GM19023 (cell line): Measurements from ENCODE around the gene MRGPRX4.
"Not testable (repeated sequence)": the region's sequence is repeated elsewhere in the genome, so short reads cannot be mapped to it uniquely, and the experiment has no call there.

Source experiments
- ATAC-seq: cut with Tn5 transposase; IDR thresholded peaks from one replicate; pipeline ENCODE4 v1.9.1; 2021; ENCODE audit warnings: mild to moderate bottlenecking, moderate library complexity; ENCODE audit not compliant: unreplicated experiment

MRGPRX4 gene

DNA sequence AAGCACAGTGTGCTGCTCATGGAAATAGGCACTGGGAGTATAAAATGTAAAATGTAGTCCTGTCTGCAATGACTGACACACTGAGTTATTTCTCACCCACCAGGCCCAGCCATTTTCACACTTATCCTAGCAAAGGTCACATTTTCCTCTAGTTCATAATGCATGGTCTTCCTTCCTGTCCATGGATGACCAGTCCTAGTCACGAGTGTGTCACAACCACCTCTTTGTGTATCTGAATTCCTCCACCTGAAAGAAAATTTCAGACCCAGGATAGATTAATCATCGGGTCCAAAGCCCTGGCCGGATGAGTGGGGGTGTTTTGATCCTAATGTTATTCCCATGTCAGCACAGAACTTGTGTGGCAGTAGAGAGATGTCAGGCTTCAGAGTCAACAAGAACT lies at the start of gene MRGPRX4:
Gene MRGPRX4, plus strand, starts transcription at position 172 of the 400 bp plus-strand sequence. CDS start 420 bp downstream, outside the sequence.
- no peak for ATAC-seq

DNA sequence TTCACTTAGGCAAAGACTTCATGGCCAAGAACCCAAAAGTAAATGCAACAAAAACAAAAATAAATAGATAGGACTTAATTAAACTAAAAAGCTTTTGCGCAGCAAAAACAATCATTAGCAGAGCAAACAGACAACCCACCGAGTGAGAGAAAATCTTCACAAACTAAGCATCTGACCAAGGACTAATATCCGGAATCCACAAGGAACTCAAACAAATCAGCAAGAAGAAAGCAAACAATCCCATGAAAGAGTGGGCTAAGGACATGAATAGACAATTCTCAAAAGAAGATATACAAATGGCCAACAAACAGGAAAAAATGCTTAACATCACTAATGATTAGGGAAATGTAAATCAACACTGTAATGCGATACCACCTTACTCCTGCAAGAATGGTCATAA lies 41.5 kb upstream of the MRGPRX4 start:
- not testable (repeated sequence) for ATAC-seq

GRCh38 chr11:18132341-18132740 lies 40.3 kb upstream of the MRGPRX4 start, which contains the start of gene MRGPRX3:
MRGPRX3 (plus strand) TSS chr11:18132571; CDS start chr11:18137203, 4,632 bp downstream.
- no peak for ATAC-seq

DNA sequence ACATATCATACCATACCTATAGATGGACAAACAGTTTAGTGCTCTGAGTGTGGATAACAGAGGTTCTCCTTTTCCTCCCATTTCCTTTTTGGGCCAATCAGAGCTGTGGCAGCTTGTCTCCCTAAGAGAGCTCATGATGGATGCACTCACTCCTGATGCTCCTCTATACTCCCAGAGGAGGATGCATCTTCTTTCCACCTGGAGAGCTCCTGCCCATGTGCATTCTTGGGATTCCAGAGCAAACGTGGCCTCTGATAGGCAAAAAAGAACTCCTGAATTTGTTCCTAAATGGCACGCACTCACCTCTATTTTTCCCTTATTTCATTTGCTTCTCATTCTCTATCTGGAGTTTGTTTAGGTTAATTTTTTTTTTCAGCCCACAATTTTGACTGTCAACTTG lies 37.3 kb upstream of the MRGPRX4 start:
- no peak for ATAC-seq

DNA sequence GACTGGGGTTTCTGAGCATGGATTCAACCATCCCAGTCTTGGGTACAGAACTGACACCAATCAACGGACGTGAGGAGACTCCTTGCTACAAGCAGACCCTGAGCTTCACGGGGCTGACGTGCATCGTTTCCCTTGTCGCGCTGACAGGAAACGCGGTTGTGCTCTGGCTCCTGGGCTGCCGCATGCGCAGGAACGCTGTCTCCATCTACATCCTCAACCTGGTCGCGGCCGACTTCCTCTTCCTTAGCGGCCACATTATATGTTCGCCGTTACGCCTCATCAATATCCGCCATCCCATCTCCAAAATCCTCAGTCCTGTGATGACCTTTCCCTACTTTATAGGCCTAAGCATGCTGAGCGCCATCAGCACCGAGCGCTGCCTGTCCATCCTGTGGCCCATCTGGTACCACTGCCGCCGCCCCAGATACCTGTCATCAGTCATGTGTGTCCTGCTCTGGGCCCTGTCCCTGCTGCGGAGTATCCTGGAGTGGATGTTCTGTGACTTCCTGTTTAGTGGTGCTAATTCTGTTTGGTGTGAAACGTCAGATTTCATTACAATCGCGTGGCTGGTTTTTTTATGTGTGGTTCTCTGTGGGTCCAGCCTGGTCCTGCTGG lies 35.3 kb upstream of the MRGPRX4 start:
- ATAC-seq, result no peak

DNA sequence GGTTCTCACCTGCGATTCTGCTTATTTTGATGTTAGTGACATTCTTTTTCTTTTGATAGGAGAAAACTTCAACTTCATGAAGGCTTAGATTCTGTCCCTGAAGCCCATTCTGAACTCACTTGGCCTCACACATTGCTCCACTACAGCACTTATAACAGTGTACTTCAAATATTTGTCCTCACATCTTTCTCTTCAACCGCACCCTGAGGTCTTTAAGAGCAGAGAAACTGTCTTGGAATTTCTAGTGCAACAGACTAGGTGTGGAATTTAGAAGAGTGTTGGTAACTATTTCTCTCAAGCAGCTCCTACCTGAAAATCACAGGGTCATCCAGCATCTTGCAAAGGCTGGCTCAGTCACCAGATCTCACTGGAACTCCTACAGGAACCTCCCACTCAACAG lies 32.5 kb upstream of the MRGPRX4 start:
- ATAC-seq, result no peak

GRCh38 chr11:18144243-18144642 lies 28.4 kb upstream of the MRGPRX4 start:
- ATAC-seq, result no peak

- no peak for ATAC-seq
Observed at GRCh38 chr11:18145025-18145424, 27.6 kb upstream of the MRGPRX4 start.

DNA sequence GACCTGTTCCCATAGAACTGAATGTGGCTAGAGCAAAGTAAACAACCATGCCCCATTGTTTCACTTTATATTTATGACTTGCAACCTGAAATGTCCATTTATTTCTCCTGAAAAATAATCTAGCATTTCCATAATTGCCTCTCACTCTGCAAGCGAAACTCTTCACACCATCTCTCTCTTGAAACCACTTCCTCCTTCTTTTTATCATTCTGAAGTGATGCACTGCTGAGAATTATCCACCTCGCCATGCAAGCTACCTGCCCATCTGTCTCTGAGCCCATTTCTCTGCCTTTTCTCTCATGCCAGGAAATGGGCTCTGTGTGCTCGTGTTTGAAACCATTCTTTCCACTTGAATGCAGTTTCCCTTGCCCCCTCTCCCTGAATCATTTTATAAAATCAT lies 26.8 kb upstream of the MRGPRX4 start:
- no peak for ATAC-seq

DNA sequence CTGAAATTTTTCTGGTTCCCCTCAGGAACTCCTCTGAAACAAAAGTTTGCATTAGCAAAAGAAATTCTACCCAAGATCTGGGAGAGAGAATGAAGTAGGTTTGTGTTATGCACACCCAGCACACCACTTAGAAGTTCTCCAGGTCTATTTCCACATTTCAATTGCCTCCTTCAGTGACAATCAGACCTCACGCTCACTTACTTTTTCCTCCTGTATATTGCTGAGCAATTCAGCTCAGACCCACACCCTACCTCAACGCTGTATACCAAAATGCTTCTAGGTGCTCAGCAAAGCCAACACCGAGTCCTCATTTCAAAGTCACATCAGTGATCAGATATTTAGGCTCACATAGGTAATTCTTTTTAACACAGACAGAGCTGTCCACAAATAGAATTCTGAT lies 21.1 kb upstream of the MRGPRX4 start:
- no peak for ATAC-seq

DNA sequence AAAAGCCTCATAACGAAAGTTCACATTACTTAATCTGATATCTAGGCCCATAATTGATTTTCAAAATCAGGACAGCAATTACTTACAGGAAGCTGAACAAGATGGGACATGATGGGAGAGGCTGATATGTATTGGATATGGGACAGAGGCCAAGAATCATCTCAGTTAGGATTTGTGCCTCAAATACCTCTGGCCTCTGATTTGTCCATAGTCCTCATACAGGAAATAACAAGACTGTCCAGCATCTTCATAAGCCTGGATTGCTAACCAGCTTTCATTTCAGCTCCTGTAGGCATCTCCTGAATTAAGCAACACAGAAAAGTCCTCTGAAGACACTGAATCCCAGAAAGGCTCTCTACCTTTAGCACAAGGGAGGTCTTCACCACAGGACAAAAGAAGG lies 4.3 kb upstream of the MRGPRX4 start:
- no peak for ATAC-seq

DNA sequence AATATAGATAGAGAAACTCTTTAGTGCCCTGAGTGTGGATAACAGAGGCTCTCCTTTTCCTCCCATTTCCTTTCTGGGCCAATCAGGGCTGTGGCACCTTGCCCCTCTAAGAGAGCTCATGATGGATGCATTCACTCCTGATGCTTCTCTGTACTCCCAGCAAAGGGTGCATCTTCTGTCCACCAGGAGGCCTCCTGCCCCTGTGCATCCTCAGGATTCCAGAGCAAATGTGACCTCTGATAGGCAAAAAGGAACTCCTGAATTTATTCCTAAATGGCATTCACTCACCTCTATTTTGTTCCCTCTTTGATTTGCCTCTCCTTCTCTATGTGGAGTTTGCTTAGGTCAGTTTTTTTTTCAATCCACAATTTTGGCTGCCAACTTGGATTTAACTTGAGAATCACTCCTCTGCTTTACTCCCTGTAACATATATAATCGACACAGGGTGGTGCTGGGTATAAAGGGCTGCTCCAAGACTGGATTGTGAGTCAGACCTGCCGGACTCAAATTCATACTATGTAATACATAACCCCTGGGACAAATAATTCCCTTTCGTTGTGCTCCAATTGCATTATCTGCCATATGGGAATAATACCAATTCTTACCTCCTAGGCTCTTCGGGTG lies 1.1 kb upstream of the MRGPRX4 start:
- no peak for ATAC-seq

GRCh38 chr11:18173225-18173866 lies 709 bp downstream of the MRGPRX4 start:
- no peak for ATAC-seq

DNA sequence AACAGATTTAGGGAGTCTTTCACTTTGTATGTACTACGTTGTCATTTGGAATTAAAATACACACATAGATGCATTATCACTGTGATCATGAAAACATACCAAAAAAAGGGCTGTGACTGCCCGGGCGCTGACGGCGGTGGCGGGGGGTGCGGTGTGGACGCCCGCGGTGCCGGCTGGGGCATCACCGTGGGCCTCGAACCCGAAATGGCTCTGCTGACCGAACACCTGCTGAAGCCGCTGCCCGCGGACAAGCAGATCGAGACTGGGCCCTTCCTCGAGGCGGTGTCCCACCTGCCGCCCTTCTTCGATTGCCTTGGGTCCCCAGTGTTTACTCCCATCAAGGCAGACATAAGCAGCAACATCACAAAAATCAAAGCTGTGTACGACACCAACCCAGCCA lies 16.2 kb downstream of the MRGPRX4 start:
- no peak for ATAC-seq

GRCh38 chr11:18189476-18190245 lies 17.0 kb downstream of the MRGPRX4 start:
- ATAC-seq, result not testable (repeated sequence)

GRCh38 chr11:18191376-18191775 lies 18.7 kb downstream of the MRGPRX4 start:
- no peak for ATAC-seq

- no peak for ATAC-seq
Observed at GRCh38 chr11:18193010-18193409, 20.4 kb downstream of the MRGPRX4 start.

- no peak for ATAC-seq
Observed at GRCh38 chr11:18196532-18196931, 23.9 kb downstream of the MRGPRX4 start.

DNA sequence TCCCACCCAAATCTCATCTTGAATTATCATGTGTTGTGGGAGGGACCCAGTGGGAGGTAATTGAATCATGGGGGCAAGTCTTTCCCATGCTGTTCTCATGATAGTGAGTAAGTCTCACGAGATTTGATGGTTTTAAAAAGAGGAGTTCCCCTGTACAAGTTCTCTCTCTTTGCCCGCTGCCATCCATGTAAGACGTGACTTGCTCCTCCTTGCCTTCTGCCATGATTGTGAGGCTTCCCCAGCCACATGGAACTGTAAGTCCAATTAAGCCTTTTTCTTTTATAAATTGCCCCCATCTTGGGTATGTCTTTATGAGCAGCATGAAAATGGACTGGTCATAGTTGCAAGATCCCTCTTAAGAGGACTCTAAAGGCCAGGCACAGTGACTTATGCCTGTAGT lies 25.1 kb downstream of the MRGPRX4 start:
- ATAC-seq, result not testable (repeated sequence)

GRCh38 chr11:18203723-18204122 lies 31.1 kb downstream of the MRGPRX4 start:
- no peak for ATAC-seq

- ATAC-seq, result no peak
Observed at GRCh38 chr11:18204220-18204619, 31.6 kb downstream of the MRGPRX4 start.
